Measurements from ENCODE around the gene AMD1.
"Not testable (repeated sequence)": the region's sequence is repeated elsewhere in the genome, so short reads cannot be mapped to it uniquely, and the experiment has no call there.

AMD1 gene

GRCh38 chr6:110873981-110874879 lies at the start of gene AMD1:
Gene AMD1, plus strand, starts transcription at chr6:110874785. Its CDS starts 321 bp downstream, at chr6:110875106.
- H3K27ac ChIP-seq: peak within 1 kb of the TSS; percentile 83
- peak; percentile 85 for DNase-seq (ENCODE audit: low read depth, low spot score)

GRCh38 chr6:110826236-110827129 lies 48.1 kb upstream of the AMD1 start:
- peak overlapping the region; percentile 43 for H3K27ac ChIP-seq
- no peak for DNase-seq (ENCODE audit: low read depth, low spot score)

GRCh38 chr6:110828396-110828795 lies 46.2 kb upstream of the AMD1 start:
- DNase-seq (ENCODE audit: low read depth, low spot score): peak; percentile 69
- H3K27ac ChIP-seq: peak overlapping the region; percentile 41

- H3K27ac ChIP-seq: no peak overlapping the region
- no peak for DNase-seq (ENCODE audit: low read depth, low spot score)
Measured at GRCh38 chr6:110831405-110831804, 43.2 kb upstream of the AMD1 start.

- H3K27ac ChIP-seq: no peak overlapping the region
- DNase-seq (ENCODE audit: low read depth, low spot score): no peak
Measured at GRCh38 chr6:110833831-110834230, 40.8 kb upstream of the AMD1 start.

GRCh38 chr6:110835751-110836150 lies 38.8 kb upstream of the AMD1 start:
- not testable (repeated sequence) for H3K27ac ChIP-seq; DNase-seq (ENCODE audit: low read depth, low spot score)

- no peak for DNase-seq (ENCODE audit: low read depth, low spot score)
- no peak overlapping the region for H3K27ac ChIP-seq
Measured at GRCh38 chr6:110841266-110841665, 33.3 kb upstream of the AMD1 start.

GRCh38 chr6:110849781-110850180 lies 24.8 kb upstream of the AMD1 start:
- no peak for DNase-seq (ENCODE audit: low read depth, low spot score)
- no peak overlapping the region for H3K27ac ChIP-seq

GRCh38 chr6:110852773-110853172 lies 21.8 kb upstream of the AMD1 start:
- no peak for DNase-seq (ENCODE audit: low read depth, low spot score)
- no peak overlapping the region for H3K27ac ChIP-seq

GRCh38 chr6:110853754-110854477 lies 20.7 kb upstream of the AMD1 start:
- peak overlapping the region; percentile 3 for H3K27ac ChIP-seq
- peak; percentile 31 for DNase-seq (ENCODE audit: low read depth, low spot score)

GRCh38 chr6:110856296-110856695 lies 18.3 kb upstream of the AMD1 start:
- no peak for DNase-seq (ENCODE audit: low read depth, low spot score)

GRCh38 chr6:110858016-110858415 lies 16.6 kb upstream of the AMD1 start:
- H3K27ac ChIP-seq: no peak overlapping the region
- no peak for DNase-seq (ENCODE audit: low read depth, low spot score)

More at GRCh38 chr6:110856296-110856695, 18.3 kb upstream of the AMD1 start:
- H3K27ac ChIP-seq: no peak overlapping the region

- no peak for DNase-seq (ENCODE audit: low read depth, low spot score)
- H3K27ac ChIP-seq: no peak overlapping the region
Measured at GRCh38 chr6:110858562-110859214, 15.9 kb upstream of the AMD1 start.

GRCh38 chr6:110859335-110859792 lies 15.2 kb upstream of the AMD1 start:
- DNase-seq (ENCODE audit: low read depth, low spot score): no peak
- no peak overlapping the region for H3K27ac ChIP-seq

- H3K27ac ChIP-seq: no peak overlapping the region
- no peak for DNase-seq (ENCODE audit: low read depth, low spot score)
Measured at GRCh38 chr6:110864824-110865223, 9.8 kb upstream of the AMD1 start.

- DNase-seq (ENCODE audit: low read depth, low spot score): no peak
Measured at GRCh38 chr6:110874880-110875547, 429 bp downstream of the AMD1 start.

GRCh38 chr6:110875548-110876169 lies 1.1 kb downstream of the AMD1 start:
- DNase-seq (ENCODE audit: low read depth, low spot score): no peak
- peak overlapping the region; percentile 83 for H3K27ac ChIP-seq

More at GRCh38 chr6:110874880-110875547, 429 bp downstream of the AMD1 start:
- H3K27ac ChIP-seq: peak overlapping the region; percentile 83

GRCh38 chr6:110876170-110876773 lies 1.7 kb downstream of the AMD1 start:
- DNase-seq (ENCODE audit: low read depth, low spot score): peak; percentile 36
- H3K27ac ChIP-seq: peak overlapping the region; percentile 83
